HCT116 (cell line): Measurements from ENCODE around the gene RPN1.

Source experiments
- CTCF ChIP-seq, 3 experiments: fragments of 200-600 bp in 1 of 3; sonication (generic) in 1 of 3; IDR thresholded peaks in 2 of 3; conservative IDR thresholded peaks in 1 of 3; 2 replicates each; pipeline ENCODE4 v1.5.1; 2012 to 2017; ENCODE audit warnings: low read depth in 2 of 3, low read length in 2 of 3, antibody characterized with exemption in 1 of 3, borderline replicate concordance in 1 of 3, control low read depth in 1 of 3, mild to moderate bottlenecking in 1 of 3, mixed read lengths in 1 of 3, mixed run types in 1 of 3, moderate library complexity in 1 of 3; ENCODE audit not compliant: insufficient read depth in 1 of 3
- POLR2A ChIP-seq: IDR thresholded peaks from 2 replicates; pipeline ENCODE4 v1.7.0; 2011; ENCODE audit warnings: borderline replicate concordance; ENCODE audit not compliant: insufficient read depth, insufficient read length; ENCODE audit errors: extremely low read depth
- SP1 ChIP-seq: IDR thresholded peaks from 2 replicates; pipeline ENCODE4 v1.6.1; 2012; ENCODE audit warnings: low read depth
- TF ChIP-seq, protein P1 (sequence below): IDR thresholded peaks from 2 replicates; pipeline ENCODE4 v1.6.1; 2012; ENCODE audit warnings: low read depth

GRCh38 chr3:128609294-128609693 is 41.3 kb downstream of the RPN1 start:
- TF ChIP-seq, protein P1, sequence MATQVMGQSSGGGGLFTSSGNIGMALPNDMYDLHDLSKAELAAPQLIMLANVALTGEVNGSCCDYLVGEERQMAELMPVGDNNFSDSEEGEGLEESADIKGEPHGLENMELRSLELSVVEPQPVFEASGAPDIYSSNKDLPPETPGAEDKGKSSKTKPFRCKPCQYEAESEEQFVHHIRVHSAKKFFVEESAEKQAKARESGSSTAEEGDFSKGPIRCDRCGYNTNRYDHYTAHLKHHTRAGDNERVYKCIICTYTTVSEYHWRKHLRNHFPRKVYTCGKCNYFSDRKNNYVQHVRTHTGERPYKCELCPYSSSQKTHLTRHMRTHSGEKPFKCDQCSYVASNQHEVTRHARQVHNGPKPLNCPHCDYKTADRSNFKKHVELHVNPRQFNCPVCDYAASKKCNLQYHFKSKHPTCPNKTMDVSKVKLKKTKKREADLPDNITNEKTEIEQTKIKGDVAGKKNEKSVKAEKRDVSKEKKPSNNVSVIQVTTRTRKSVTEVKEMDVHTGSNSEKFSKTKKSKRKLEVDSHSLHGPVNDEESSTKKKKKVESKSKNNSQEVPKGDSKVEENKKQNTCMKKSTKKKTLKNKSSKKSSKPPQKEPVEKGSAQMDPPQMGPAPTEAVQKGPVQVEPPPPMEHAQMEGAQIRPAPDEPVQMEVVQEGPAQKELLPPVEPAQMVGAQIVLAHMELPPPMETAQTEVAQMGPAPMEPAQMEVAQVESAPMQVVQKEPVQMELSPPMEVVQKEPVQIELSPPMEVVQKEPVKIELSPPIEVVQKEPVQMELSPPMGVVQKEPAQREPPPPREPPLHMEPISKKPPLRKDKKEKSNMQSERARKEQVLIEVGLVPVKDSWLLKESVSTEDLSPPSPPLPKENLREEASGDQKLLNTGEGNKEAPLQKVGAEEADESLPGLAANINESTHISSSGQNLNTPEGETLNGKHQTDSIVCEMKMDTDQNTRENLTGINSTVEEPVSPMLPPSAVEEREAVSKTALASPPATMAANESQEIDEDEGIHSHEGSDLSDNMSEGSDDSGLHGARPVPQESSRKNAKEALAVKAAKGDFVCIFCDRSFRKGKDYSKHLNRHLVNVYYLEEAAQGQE = no peak
- TF ChIP-seq POLR2A (no peak), CTCF (IDR thresholded peaks at IDR 0.05 in 2 of 3, conservative IDR thresholded peaks at IDR 0.05 in 1 of 3; ENCODE audit: borderline replicate concordance in 1 of 3, insufficient read depth in 1 of 3, low read depth in 2 of 3, low read length in 2 of 3) (0 out of 6 replicates have a peak, but pooled peaks of 1 of the 3 experiments have one; percentile 14), SP1 (no peak)
